IMR-90 (cell line): ENCODE measurements around the gene ANKEF1. TPM values are rescaled to one million over a fixed set of nuclear protein-coding genes. Genes with fewer than 3 reads are reported as not detected.
"Not testable (repeated sequence)": the region's sequence is repeated elsewhere in the genome, so short reads cannot be mapped to it uniquely, and the experiment has no call there.

Source experiments
- ATAC-seq: fragments of 200-7000 bp; cut with Tn5 transposase; 2 replicates; pipeline ENCODE4 v1.9.1; 2020; ENCODE audit warnings: low read depth, mild to moderate bottlenecking, moderate library complexity
- BruUV-seq: library from RNA; stranded (reverse); fragments of 400-500 nt; replicated peaks from 2 replicates; lab custom pipeline; 2021; lab: Mats Ljungman, UMichigan
- CTCF ChIA-PET: fragments of 300-600 bp; formaldehyde crosslinking; extraction: SDS; loops from one replicate; lab custom pipeline; 2021; ENCODE audit warnings: antibody characterized with exemption; lab: Yijun Ruan, JAX
- POLR2A ChIA-PET: fragments of 300-600 bp; sonication (Branson Sonifier 250); formaldehyde crosslinking; loops from one replicate; lab custom pipeline; 2022; ENCODE audit warnings: antibody characterized with exemption; ENCODE audit not compliant: unreplicated experiment; lab: Charles Lee
- DNase-seq: peaks from one replicate; pipeline ENCODE4 v3.0.0; 2013
- H2AFZ ChIP-seq: replicated peaks from 2 replicates; pipeline ENCODE3; 2013; ENCODE audit warnings: low read length, mild to moderate bottlenecking; ENCODE audit not compliant: poor library complexity
- H2AK5ac ChIP-seq: 2 replicates; pipeline ENCODE4 v1.6.1; 2013; ENCODE audit warnings: low read depth, low read length, inconsistent platforms
- H2AK9ac ChIP-seq: replicated peaks from 2 replicates; pipeline ENCODE3; 2013; ENCODE audit warnings: mild to moderate bottlenecking, low read depth, low read length, moderate library complexity; ENCODE audit not compliant: poor library complexity
- H2BK120ac ChIP-seq: 2 replicates; pipeline ENCODE4 v1.6.1; 2013; ENCODE audit warnings: low read depth, low read length, inconsistent platforms
- H2BK15ac ChIP-seq: 3 replicates; pipeline ENCODE4 v1.6.1; 2013; ENCODE audit warnings: low read depth, low read length, inconsistent platforms
- H2BK20ac ChIP-seq: 2 replicates; pipeline ENCODE4 v1.6.1; 2013; ENCODE audit warnings: low read depth, mild to moderate bottlenecking, inconsistent platforms, low read length, moderate library complexity
- H2BK5ac ChIP-seq: 2 replicates; pipeline ENCODE4 v1.6.1; 2013; ENCODE audit warnings: mild to moderate bottlenecking, low read depth, low read length, inconsistent platforms; ENCODE audit not compliant: poor library complexity, severe bottlenecking
- H3K14ac ChIP-seq: replicated peaks from 2 replicates; pipeline ENCODE4 v1.6.1; 2013; ENCODE audit warnings: low read depth, low read length, inconsistent platforms
- H3K18ac ChIP-seq: 2 replicates; pipeline ENCODE4 v1.6.1; 2013; ENCODE audit warnings: low read depth, low read length, control low read depth
- H3K23ac ChIP-seq: 2 replicates; pipeline ENCODE4 v1.6.1; 2013; ENCODE audit warnings: low read depth, low read length, inconsistent platforms
- H3K27ac ChIP-seq: 2 replicates; pipeline ENCODE4 v1.5.1; 2013; ENCODE audit warnings: mild to moderate bottlenecking, control low read depth, low read length; ENCODE audit not compliant: insufficient read depth
- H3K27me3 ChIP-seq: 2 replicates; pipeline ENCODE4 v1.6.1; 2013; ENCODE audit warnings: low read length; ENCODE audit not compliant: control insufficient read depth, insufficient read depth
- H3K36me3 ChIP-seq: 2 replicates; pipeline ENCODE4 v1.6.1; 2013; ENCODE audit warnings: low read length, mixed read lengths; ENCODE audit not compliant: control insufficient read depth, insufficient read depth
- H3K4ac ChIP-seq: 2 replicates; pipeline ENCODE4 v1.6.1; 2013; ENCODE audit warnings: low read depth, low read length, inconsistent platforms
- H3K4me1 ChIP-seq: 2 replicates; pipeline ENCODE4 v1.6.1; 2013; ENCODE audit warnings: low read length, mixed read lengths; ENCODE audit not compliant: control insufficient read depth, insufficient read depth
- H3K4me2 ChIP-seq: 2 replicates; pipeline ENCODE4 v1.6.1; 2013; ENCODE audit warnings: low read depth, mild to moderate bottlenecking, control low read depth, low read length, moderate library complexity
- H3K4me3 ChIP-seq: 2 replicates; pipeline ENCODE4 v1.5.1; 2013; ENCODE audit warnings: low read depth, mild to moderate bottlenecking, control low read depth, low read length, moderate library complexity; ENCODE audit not compliant: insufficient read depth
- H3K56ac ChIP-seq: 2 replicates; pipeline ENCODE4 v1.6.1; 2013; ENCODE audit warnings: low read length, inconsistent platforms; ENCODE audit not compliant: insufficient read depth; ENCODE audit errors: extremely low read depth
- H3K79me1 ChIP-seq, 2 experiments: 2 replicates each; pipeline ENCODE4 v1.6.1; 2013; ENCODE audit warnings: low read length in 2 of 2, inconsistent platforms in 1 of 2, low read depth in 1 of 2
- H3K9ac ChIP-seq: 2 replicates; pipeline ENCODE4 v1.6.1; 2013; ENCODE audit warnings: low read depth, low read length, control low read depth
- H3K9me1 ChIP-seq: 2 replicates; pipeline ENCODE4 v1.6.1; 2013; ENCODE audit warnings: low read length, inconsistent platforms; ENCODE audit not compliant: insufficient read depth
- H3K9me3 ChIP-seq: 2 replicates; pipeline ENCODE4 v1.6.1; 2013; ENCODE audit warnings: low read length; ENCODE audit not compliant: control insufficient read depth, insufficient read depth
- H4K20me1 ChIP-seq: 2 replicates; pipeline ENCODE4 v1.6.1; 2013; ENCODE audit warnings: low read length, inconsistent platforms; ENCODE audit not compliant: insufficient read depth
- H4K5ac ChIP-seq: 2 replicates; pipeline ENCODE4 v1.6.1; 2013; ENCODE audit warnings: mild to moderate bottlenecking, low read depth, low read length, control low read depth
- H4K8ac ChIP-seq, 2 experiments: 2 replicates each; pipeline ENCODE4 v1.6.1; 2013; ENCODE audit warnings: low read depth in 2 of 2, low read length in 2 of 2, control low read depth in 1 of 2, inconsistent platforms in 1 of 2
- H4K91ac ChIP-seq: 2 replicates; pipeline ENCODE4 v1.6.1; 2013; ENCODE audit warnings: low read depth, low read length, inconsistent platforms; ENCODE audit not compliant: insufficient read depth
- WGBS, 2 experiments: methylation state at CpG; one replicate each; pipeline versions ENCODE4 v1.1.5 to v1.1.7; 2013; ENCODE audit warnings: missing lambda C conversion rate in 2 of 2; ENCODE audit not compliant: insufficient read length in 1 of 2; ENCODE audit errors: extremely low coverage in 2 of 2; 5-methylcytosine and 5-hydroxymethylcytosine counted together
- dilution Hi-C: fragments of 300-500 bp; cut with HindIII; formaldehyde crosslinking; loops from one replicate; pipeline ENCODE4 v1.14.3; 2018; ENCODE audit warnings: low sequenced_read_pairs; ENCODE audit not compliant: unreplicated experiment
- in situ Hi-C: fragments of 300-500 bp; cut with MboI; formaldehyde crosslinking; loops from 3 replicates; pipeline ENCODE4 v1.14.3; 2019; ENCODE audit warnings: low sequenced_read_pairs, inconsistent platforms, mixed read lengths
- intact Hi-C: fragments of 100-400 bp; cut with micrococcal nuclease; formaldehyde crosslinking; loops from 2 replicates; pipeline ENCODE4 v1.10.0; 2022
- polyA plus RNA-seq, 3 experiments: library from polyadenylated mRNA; depleted of rRNA; stranded (reverse); fragments of >200 nt; gene quantifications; 2 replicates each; pipeline ENCODE4 v1.2.3, GENCODE V29; 2012; ENCODE audit warnings: low replicate concordance in 1 of 3
- total RNA-seq: library from RNA; depleted of rRNA; stranded (reverse); fragments of >200 nt; gene quantifications from 2 replicates; pipeline ENCODE4 v1.2.3, GENCODE V29; 2012

The ANKEF1 gene
- total and polyA plus RNA-seq, 2 of the 4 experiments (the other 2 are of a cell fraction), result 0.31 to 0.54 TPM

- H3K4me3 ChIP-seq, H2AFZ ChIP-seq, H4K20me1 ChIP-seq, dilution Hi-C loops, DNase-seq, H4K91ac ChIP-seq, CTCF ChIA-PET, H3K9me3 ChIP-seq, POLR2A ChIA-PET, H3K56ac ChIP-seq, H3K9me1 ChIP-seq, H3K36me3 ChIP-seq, H3K27me3 ChIP-seq, H2AK9ac ChIP-seq, H3K4ac ChIP-seq, in situ Hi-C loops, H3K18ac ChIP-seq, H3K27ac ChIP-seq, H3K4me1 ChIP-seq, H3K79me1 ChIP-seq, H2BK120ac ChIP-seq, H3K9ac ChIP-seq, BruUV-seq, H3K14ac ChIP-seq, H2BK20ac ChIP-seq, H3K4me2 ChIP-seq, H2BK15ac ChIP-seq, H4K8ac ChIP-seq, H2AK5ac ChIP-seq, H3K23ac ChIP-seq, ATAC-seq, intact Hi-C loops, H2BK5ac ChIP-seq, H4K5ac ChIP-seq: not testable (repeated sequence)
- 80% methylated on average over 1 of the region's 8 CpGs; no CpG with 5 or more reads in 1 of the 2 experiments for WGBS, 2 experiments
These were observed 1.5 kb downstream of the ANKEF1 start for GRCh38 chr20:10036321-10036720.
